ENCODE data around the gene DTX4. TPM values are rescaled to one million over a fixed set of nuclear protein-coding genes. Genes with fewer than 3 reads are reported as not detected.

Gene DTX4
- total RNA-seq, 2 experiments from 2014 or later = 0.93 to 1.0 TPM

- TF ChIP-seq CTCF (IDR thresholded peaks at IDR 0.05) = no peak
- ChIA-PET CTCF (interaction anchor here (1.2 kb wide), 1 partner anchor 34 kb away, joined by 4 read pairs; no protein-coding TSS in a partner anchor), POLR2A (interaction anchor here (0.6 kb wide), 1 partner anchor 28 kb away, joined by 3 read pairs; no protein-coding TSS in a partner anchor)
- Histone ChIP-seq H3K36me3 (ENCODE audit: insufficient read depth, low read length) (no peaks in the 10 kb centered on the region), H3K27me3 (ENCODE audit: control insufficient read depth in 1 of 2, insufficient read depth in 2 of 2, low read length in 2 of 2) (no peaks in the 10 kb centered on the region), H3K4me1 (ENCODE audit: insufficient read depth, low read length) (peaks cover 27% of the 10 kb centered on the region), H3K9me3 (ENCODE audit: control insufficient read depth in 1 of 2, insufficient read depth in 1 of 2, low read length in 2 of 2) (no peaks in the 10 kb centered on the region), H3K27ac (ENCODE audit: low read depth in 1 of 2, low read length in 2 of 2) (no peak overlapping the region), H3K4me3 (ENCODE audit: low read length) (no peak overlapping the region)
- intact Hi-C loops (cut with DNase I, micrococcal nuclease) = no loop called here
- H3K27me3 Mint-ChIP-seq = no peaks in the 10 kb centered on the region
- no peaks in the 10 kb centered on the region for H3K9me3 Mint-ChIP-seq
- H3K27ac Mint-ChIP-seq = no peak overlapping the region
- H3K4me1 Mint-ChIP-seq (ENCODE audit: low read depth) = peaks cover 30% of the 10 kb centered on the region
- DNase-seq = no peak
- ATAC-seq (ENCODE audit: poor library complexity) = no peak
- H3K36me3 Mint-ChIP-seq (ENCODE audit: low read depth) = no peaks in the 10 kb centered on the region
- no peak overlapping the region for H3K4me3 Mint-ChIP-seq
Observed at GRCh38 chr11:59205648-59206047, 33.7 kb downstream of the DTX4 start.

- Histone ChIP-seq H3K27me3 (ENCODE audit: control insufficient read depth in 1 of 2, insufficient read depth in 2 of 2, low read length in 2 of 2) (no peaks in the 10 kb centered on the region), H3K9me3 (ENCODE audit: control insufficient read depth in 1 of 2, insufficient read depth in 1 of 2, low read length in 2 of 2) (no peaks in the 10 kb centered on the region), H3K4me3 (ENCODE audit: low read length) (no peak overlapping the region), H3K36me3 (ENCODE audit: insufficient read depth, low read length) (no peaks in the 10 kb centered on the region), H3K27ac (ENCODE audit: low read depth in 1 of 2, low read length in 2 of 2) (no peak overlapping the region), H3K4me1 (ENCODE audit: insufficient read depth, low read length) (peaks cover 27% of the 10 kb centered on the region)
- Mint-ChIP-seq H3K27me3 (no peaks in the 10 kb centered on the region), H3K27ac (no peak overlapping the region), H3K36me3 (ENCODE audit: low read depth) (no peaks in the 10 kb centered on the region), H3K4me3 (no peak overlapping the region), H3K4me1 (ENCODE audit: low read depth) (peaks cover 30% of the 10 kb centered on the region), H3K9me3 (no peaks in the 10 kb centered on the region)
- TF ChIP-seq CTCF (IDR thresholded peaks at IDR 0.05) = peak; percentile 34
- ATAC-seq (ENCODE audit: poor library complexity) (no peak), DNase-seq (peak in 4 of 14 experiments; percentile 14 to 45 (median 30))
- POLR2A ChIA-PET = interaction anchor here (1.1 kb wide), 1 partner anchor 35 kb away, joined by 7 read pairs; the partner anchor contains the start of gene DTX4
- CTCF ChIA-PET = interaction anchor here (0.6 to 1.2 kb wide), 2 partner anchors 35 to 1887 kb away, joined by 3 to 4 read pairs; no protein-coding TSS in a partner anchor
- intact Hi-C loops (cut with DNase I, micrococcal nuclease) = no loop called here
Observed at GRCh38 chr11:59206635-59207034, 34.7 kb downstream of the DTX4 start.

GRCh38 chr11:59207988-59208451 lies 36.1 kb downstream of the DTX4 start:
- no peak overlapping the region for H3K27ac ChIP-seq (ENCODE audit: low read depth in 1 of 2, low read length in 2 of 2)
- H3K4me3 Mint-ChIP-seq = peak overlapping the region; percentile 38

More at GRCh38 chr11:59207988-59208451, 36.1 kb downstream of the DTX4 start:
- peak in 10 of 14 experiments; percentile 2 to 77 (median 13) for DNase-seq
- ATAC-seq (ENCODE audit: poor library complexity) = peak; percentile 84
- Histone ChIP-seq H3K9me3 (ENCODE audit: control insufficient read depth in 1 of 2, insufficient read depth in 1 of 2, low read length in 2 of 2) (no peaks in the 10 kb centered on the region), H3K27me3 (ENCODE audit: control insufficient read depth in 1 of 2, insufficient read depth in 2 of 2, low read length in 2 of 2) (no peaks in the 10 kb centered on the region), H3K4me1 (ENCODE audit: insufficient read depth, low read length) (peaks cover 27% of the 10 kb centered on the region), H3K36me3 (ENCODE audit: insufficient read depth, low read length) (no peaks in the 10 kb centered on the region), H3K4me3 (ENCODE audit: low read length) (peak overlapping the region; percentile 37)
- no peaks in the 10 kb centered on the region for H3K27me3 Mint-ChIP-seq
- CTCF ChIA-PET = no interaction called here
- POLR2A ChIA-PET = interaction anchor here (1.1 kb wide), 1 partner anchor 36 kb away, joined by 7 read pairs; the partner anchor contains the start of gene DTX4
- no peaks in the 10 kb centered on the region for H3K9me3 Mint-ChIP-seq
- no peaks in the 10 kb centered on the region for H3K36me3 Mint-ChIP-seq (ENCODE audit: low read depth)
- TF ChIP-seq CTCF (IDR thresholded peaks at IDR 0.05) = peak; percentile 72
- peaks cover 30% of the 10 kb centered on the region for H3K4me1 Mint-ChIP-seq (ENCODE audit: low read depth)
- peak overlapping the region; percentile 38 for H3K27ac Mint-ChIP-seq
- intact Hi-C loops (cut with DNase I, micrococcal nuclease) = loop anchor here (1.0 kb wide), 2 partner anchors 36 to 37 kb away; partner anchors contain the start of gene DTX4 (in 1 of the 2)
